MCF 10A (cell line): ENCODE measurements around the gene CHST9. TPM values are rescaled to one million over a fixed set of nuclear protein-coding genes. Genes with fewer than 3 reads are reported as not detected.

Experiments used
- BruUV-seq: library from RNA; stranded (reverse); fragments of 400-500 nt; replicated peaks from 2 replicates; lab custom pipeline; 2021; lab: Mats Ljungman, UMichigan
- CTCF ChIA-PET: fragments of 300-600 bp; sonication (Branson Sonifier 250); formaldehyde crosslinking; extraction: SDS; loops from one replicate; lab custom pipeline; 2021; ENCODE audit warnings: antibody characterized with exemption, inconsistent platforms; lab: Yijun Ruan, JAX
- POLR2A ChIA-PET: fragments of 300-600, 350-650 bp; sonication (Branson Sonifier 250); formaldehyde crosslinking; extraction: SDS; loops from one replicate; lab custom pipeline; 2020; ENCODE audit warnings: antibody characterized with exemption, inconsistent platforms; lab: Yijun Ruan, JAX
- DNase-seq: peaks from one replicate; pipeline ENCODE4 v3.0.0-alpha.2; 2018; ENCODE audit not compliant: unreplicated experiment
- H3K27ac Mint-ChIP-seq: one replicate; pipeline ENCODE4 v1.8.0; 2022; ENCODE audit warnings: mild to moderate bottlenecking, low read depth, mixed read lengths; ENCODE audit not compliant: unreplicated experiment
- H3K27me3 Mint-ChIP-seq: one replicate; pipeline ENCODE4 v1.8.0; 2022; ENCODE audit warnings: mixed read lengths; ENCODE audit not compliant: insufficient read depth, unreplicated experiment
- H3K36me3 Mint-ChIP-seq: one replicate; pipeline ENCODE4 v1.8.0; 2022; ENCODE audit warnings: mild to moderate bottlenecking, moderate library complexity, mixed read lengths; ENCODE audit not compliant: insufficient read depth, unreplicated experiment
- H3K4me1 Mint-ChIP-seq: one replicate; pipeline ENCODE4 v1.8.0; 2022; ENCODE audit warnings: mixed read lengths; ENCODE audit not compliant: insufficient read depth, unreplicated experiment
- H3K4me3 Mint-ChIP-seq: one replicate; pipeline ENCODE4 v1.8.0; 2022; ENCODE audit warnings: mild to moderate bottlenecking, moderate library complexity, mixed read lengths; ENCODE audit not compliant: unreplicated experiment
- H3K9me3 Mint-ChIP-seq: one replicate; pipeline ENCODE4 v1.8.0; 2022; ENCODE audit warnings: mixed read lengths; ENCODE audit not compliant: unreplicated experiment
- intact Hi-C: fragments of 100-400 bp; cut with micrococcal nuclease; formaldehyde crosslinking; loops from 2 replicates; pipeline ENCODE4 v1.14.1; 2022
- total RNA-seq: library from RNA; stranded (reverse); gene quantifications from 2 replicates; pipeline ENCODE4 v1.2.3, GENCODE V29; 2022
- TF ChIP-seq, protein P1 (sequence below): fragments of 200-600 bp; IDR thresholded peaks from one replicate; pipeline ENCODE4 v1.8.0; 2022; ENCODE audit warnings: antibody characterized with exemption, mild to moderate bottlenecking; ENCODE audit not compliant: unreplicated experiment

CHST9 gene
- total RNA-seq, 1 experiment from 2014 or later, result not detected

DNA sequence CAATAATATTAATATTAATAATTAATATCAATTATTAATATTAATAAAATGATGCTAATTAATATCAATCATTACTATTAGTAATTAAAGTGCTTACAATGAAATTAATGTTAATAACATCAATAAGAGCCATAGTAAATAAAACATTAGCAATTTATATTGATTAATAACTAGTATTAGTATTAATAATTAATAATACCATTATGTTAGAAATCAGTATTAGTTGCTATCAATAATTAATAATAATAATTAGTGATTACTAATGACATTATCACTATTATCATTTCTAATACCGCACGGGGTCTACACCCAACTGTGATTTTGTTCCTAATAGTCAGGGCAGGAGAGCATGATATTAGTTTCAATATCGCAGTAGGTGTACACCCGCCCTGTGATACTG lies 296.8 kb downstream of the CHST9 start:
- no peaks in the 10 kb centered on the region for H3K36me3 Mint-ChIP-seq
- intact Hi-C loops, result no loop called here
- no peak overlapping the region for H3K27ac Mint-ChIP-seq
- BruUV-seq, result no TSS peak
- TF ChIP-seq, protein P1, sequence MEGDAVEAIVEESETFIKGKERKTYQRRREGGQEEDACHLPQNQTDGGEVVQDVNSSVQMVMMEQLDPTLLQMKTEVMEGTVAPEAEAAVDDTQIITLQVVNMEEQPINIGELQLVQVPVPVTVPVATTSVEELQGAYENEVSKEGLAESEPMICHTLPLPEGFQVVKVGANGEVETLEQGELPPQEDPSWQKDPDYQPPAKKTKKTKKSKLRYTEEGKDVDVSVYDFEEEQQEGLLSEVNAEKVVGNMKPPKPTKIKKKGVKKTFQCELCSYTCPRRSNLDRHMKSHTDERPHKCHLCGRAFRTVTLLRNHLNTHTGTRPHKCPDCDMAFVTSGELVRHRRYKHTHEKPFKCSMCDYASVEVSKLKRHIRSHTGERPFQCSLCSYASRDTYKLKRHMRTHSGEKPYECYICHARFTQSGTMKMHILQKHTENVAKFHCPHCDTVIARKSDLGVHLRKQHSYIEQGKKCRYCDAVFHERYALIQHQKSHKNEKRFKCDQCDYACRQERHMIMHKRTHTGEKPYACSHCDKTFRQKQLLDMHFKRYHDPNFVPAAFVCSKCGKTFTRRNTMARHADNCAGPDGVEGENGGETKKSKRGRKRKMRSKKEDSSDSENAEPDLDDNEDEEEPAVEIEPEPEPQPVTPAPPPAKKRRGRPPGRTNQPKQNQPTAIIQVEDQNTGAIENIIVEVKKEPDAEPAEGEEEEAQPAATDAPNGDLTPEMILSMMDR, result no peak
- ChIA-PET CTCF (no interaction called here), POLR2A (no interaction called here)
- no peak overlapping the region for H3K4me3 Mint-ChIP-seq
- no peak for DNase-seq
- H3K4me1 Mint-ChIP-seq, result no peaks in the 10 kb centered on the region
- no peaks in the 10 kb centered on the region for H3K9me3 Mint-ChIP-seq
- no peaks in the 10 kb centered on the region for H3K27me3 Mint-ChIP-seq

DNA sequence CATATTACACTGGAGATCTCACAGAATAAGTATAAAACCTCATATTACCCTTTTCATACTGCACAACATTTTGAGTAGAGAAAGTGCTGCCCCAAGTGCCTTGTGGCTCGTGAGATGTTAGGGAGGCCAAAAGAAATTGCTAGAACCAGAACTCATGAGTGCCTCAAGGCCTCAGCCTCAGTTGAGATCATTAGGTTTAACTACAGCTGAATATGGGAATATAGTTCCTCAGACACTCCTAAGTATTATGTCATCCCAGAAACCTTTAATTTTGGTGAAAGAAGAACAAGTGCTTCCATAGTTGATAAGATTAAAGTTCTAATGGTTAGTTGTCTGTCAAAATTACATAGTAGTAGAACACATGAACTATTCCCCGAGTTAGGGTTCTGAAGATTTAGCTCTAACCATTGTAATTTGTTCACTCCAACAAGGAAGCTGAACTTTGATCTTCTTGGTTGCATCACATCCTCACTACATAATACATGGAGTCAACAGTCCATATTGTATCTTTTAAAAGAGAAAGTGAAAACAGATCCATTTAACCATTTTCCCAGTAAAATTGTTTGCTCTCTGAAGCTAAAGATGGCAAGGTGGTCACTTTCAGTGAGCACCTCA lies 310.0 kb downstream of the CHST9 start:
- TF ChIP-seq, protein P1, result no peak

DNA sequence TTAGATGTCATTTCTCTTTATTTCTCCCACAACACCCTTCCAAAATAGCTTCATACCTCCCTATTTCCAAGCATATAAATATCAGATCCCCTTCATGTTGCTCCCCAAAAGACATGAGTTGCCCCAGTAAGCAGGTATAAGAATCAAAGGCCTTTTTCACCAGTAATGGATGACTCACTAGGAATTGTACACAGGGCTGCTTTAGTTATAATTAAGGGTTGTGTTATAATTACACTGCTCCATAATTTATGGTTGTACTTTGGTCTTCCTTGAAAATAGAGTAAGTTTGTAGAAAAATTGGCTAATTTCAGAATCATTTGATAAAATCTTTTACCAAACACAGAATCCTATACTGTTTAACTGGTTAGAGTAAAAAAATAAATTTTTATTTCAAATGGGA lies 310.8 kb downstream of the CHST9 start:
- H3K4me1 Mint-ChIP-seq, result no peaks in the 10 kb centered on the region
- no peaks in the 10 kb centered on the region for H3K27me3 Mint-ChIP-seq
- no peak overlapping the region for H3K4me3 Mint-ChIP-seq
- H3K27ac Mint-ChIP-seq, result no peak overlapping the region
- POLR2A ChIA-PET, result interaction anchor here (0.6 kb wide), 1 partner anchor 720 kb away, joined by 3 read pairs; no protein-coding TSS in a partner anchor
- no peak for DNase-seq
- no peaks in the 10 kb centered on the region for H3K36me3 Mint-ChIP-seq
- CTCF ChIA-PET, result no interaction called here
- intact Hi-C loops, result no loop called here
- H3K9me3 Mint-ChIP-seq, result no peaks in the 10 kb centered on the region
- TF ChIP-seq, protein P1, result no peak
- no TSS peak for BruUV-seq

More for the DNA sequence above, 310.0 kb downstream of the CHST9 start:
- intact Hi-C loops, result no loop called here
- Mint-ChIP-seq H3K27me3 (no peaks in the 10 kb centered on the region), H3K4me3 (no peak overlapping the region), H3K4me1 (no peaks in the 10 kb centered on the region), H3K9me3 (no peaks in the 10 kb centered on the region), H3K27ac (no peak overlapping the region), H3K36me3 (no peaks in the 10 kb centered on the region)
- DNase-seq, result no peak
- CTCF ChIA-PET, result interaction anchor here (0.6 kb wide), 1 partner anchor 64 kb away, joined by 3 read pairs; no protein-coding TSS in a partner anchor
- POLR2A ChIA-PET, result no interaction called here
- BruUV-seq, result no TSS peak

DNA sequence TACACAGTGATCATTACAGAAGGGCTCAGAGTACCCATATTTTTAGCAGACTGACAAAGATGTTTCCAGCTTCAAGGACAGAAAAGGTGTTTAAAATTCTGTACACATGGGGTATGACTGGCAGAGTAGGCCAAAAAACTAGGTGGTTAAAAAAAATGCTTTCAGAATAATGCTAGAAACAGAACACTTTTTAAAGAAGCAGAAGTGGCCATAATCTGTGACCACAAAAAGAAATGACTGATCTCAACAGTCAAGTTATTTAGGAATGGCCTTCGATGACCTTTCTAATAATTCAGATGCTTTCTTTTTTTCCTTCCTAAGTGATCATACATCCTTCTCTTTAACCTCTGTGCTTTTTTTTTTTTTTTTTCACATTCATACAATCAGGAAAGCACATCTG lies 315.5 kb downstream of the CHST9 start:
- no peak for DNase-seq
- Mint-ChIP-seq H3K27me3 (peaks cover 20% of the 10 kb centered on the region), H3K36me3 (no peaks in the 10 kb centered on the region), H3K4me1 (no peaks in the 10 kb centered on the region), H3K9me3 (no peaks in the 10 kb centered on the region), H3K27ac (no peak overlapping the region), H3K4me3 (no peak overlapping the region)
- intact Hi-C loops, result no loop called here
- TF ChIP-seq, protein P1, result no peak
- ChIA-PET CTCF (interaction anchor here (0.6 kb wide), 1 partner anchor 127 kb away, joined by 3 read pairs; no protein-coding TSS in a partner anchor), POLR2A (no interaction called here)
- no TSS peak for BruUV-seq
